Measurements from ENCODE around the gene CLEC11A. TPM values are rescaled to one million over a fixed set of nuclear protein-coding genes. Genes with fewer than 3 reads are reported as not detected.

Gene CLEC11A
- total and polyA plus RNA-seq, 2 experiments from 2014 or later = 16.6 to 26.7 TPM

DNA sequence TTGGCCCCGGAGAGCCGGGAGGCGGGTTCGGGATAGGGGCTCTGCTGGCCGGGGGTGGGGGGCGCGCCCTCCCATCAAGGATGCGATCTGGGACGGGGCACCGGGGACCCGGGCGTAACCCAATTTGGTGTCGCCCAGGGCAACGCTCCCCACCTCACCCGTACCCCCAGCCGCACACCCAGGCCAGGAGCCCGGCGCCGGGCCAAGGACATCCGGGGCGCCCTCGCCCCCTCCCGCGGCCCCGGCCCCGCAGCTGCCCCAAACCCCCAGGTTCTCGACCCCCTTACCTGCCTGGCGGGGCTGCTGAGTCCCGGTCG is 4.1 kb upstream of the CLEC11A start:
- no peak for DNase-seq (ENCODE audit: low read depth in 1 of 2, low spot score in 1 of 2)
- Histone ChIP-seq H3K27ac (no peak overlapping the region), H3K9me3 (ENCODE audit: low read depth) (no peaks in the 10 kb centered on the region), H3K4me1 (ENCODE audit: low read depth) (peaks cover 6% of the 10 kb centered on the region), H3K36me3 (no peaks in the 10 kb centered on the region), H3K27me3 (peaks cover 34% of the 10 kb centered on the region), H3K4me3 (peak overlapping the region; percentile 41)
- TF ChIP-seq, protein P1, sequence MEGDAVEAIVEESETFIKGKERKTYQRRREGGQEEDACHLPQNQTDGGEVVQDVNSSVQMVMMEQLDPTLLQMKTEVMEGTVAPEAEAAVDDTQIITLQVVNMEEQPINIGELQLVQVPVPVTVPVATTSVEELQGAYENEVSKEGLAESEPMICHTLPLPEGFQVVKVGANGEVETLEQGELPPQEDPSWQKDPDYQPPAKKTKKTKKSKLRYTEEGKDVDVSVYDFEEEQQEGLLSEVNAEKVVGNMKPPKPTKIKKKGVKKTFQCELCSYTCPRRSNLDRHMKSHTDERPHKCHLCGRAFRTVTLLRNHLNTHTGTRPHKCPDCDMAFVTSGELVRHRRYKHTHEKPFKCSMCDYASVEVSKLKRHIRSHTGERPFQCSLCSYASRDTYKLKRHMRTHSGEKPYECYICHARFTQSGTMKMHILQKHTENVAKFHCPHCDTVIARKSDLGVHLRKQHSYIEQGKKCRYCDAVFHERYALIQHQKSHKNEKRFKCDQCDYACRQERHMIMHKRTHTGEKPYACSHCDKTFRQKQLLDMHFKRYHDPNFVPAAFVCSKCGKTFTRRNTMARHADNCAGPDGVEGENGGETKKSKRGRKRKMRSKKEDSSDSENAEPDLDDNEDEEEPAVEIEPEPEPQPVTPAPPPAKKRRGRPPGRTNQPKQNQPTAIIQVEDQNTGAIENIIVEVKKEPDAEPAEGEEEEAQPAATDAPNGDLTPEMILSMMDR (IDR thresholded peaks at IDR 0.05; ENCODE audit: low read depth, low read length) = no peak

DNA sequence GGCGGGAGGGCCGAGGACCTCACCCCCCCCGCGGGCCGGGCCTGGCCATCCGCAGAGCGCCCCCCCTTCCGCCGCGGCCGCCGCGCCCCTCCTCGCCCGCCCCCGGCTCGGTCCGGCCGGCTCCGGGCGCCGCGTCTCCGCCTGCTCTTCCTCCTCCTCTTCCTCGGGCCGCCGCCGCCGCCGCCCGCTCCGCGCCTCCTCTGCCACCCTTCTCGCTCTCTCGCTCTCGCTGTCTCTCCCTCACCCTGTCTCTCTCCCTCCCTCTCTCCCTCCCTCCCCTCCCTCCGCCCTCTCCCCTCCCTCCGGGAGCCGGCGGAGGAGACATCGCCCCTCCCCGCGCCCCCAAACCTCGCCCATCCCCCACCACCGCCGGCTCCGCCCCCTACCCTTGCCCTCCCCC is 3.6 kb upstream of the CLEC11A start, which contains the start of gene SHANK1:
Gene SHANK1, minus strand, starts transcription at position 237 of the 400 bp plus-strand sequence. CDS start 2,883 bp downstream, outside the sequence.
- H3K9me3 ChIP-seq (ENCODE audit: low read depth) = no peaks in the 10 kb centered on the region
- H3K36me3 ChIP-seq = no peaks in the 10 kb centered on the region
- peaks cover 34% of the 10 kb centered on the region for H3K27me3 ChIP-seq
- TF ChIP-seq, protein P1 (IDR thresholded peaks at IDR 0.05; ENCODE audit: low read depth, low read length) = no peak
- no peak within 1 kb of the TSS for H3K27ac ChIP-seq
- H3K4me3 ChIP-seq = peak within 1 kb of the TSS; percentile 41
- peaks cover 6% of the 10 kb centered on the region for H3K4me1 ChIP-seq (ENCODE audit: low read depth)
- DNase-seq (ENCODE audit: low read depth in 1 of 2, low spot score in 1 of 2) = peak; percentile 43 to 55

DNA sequence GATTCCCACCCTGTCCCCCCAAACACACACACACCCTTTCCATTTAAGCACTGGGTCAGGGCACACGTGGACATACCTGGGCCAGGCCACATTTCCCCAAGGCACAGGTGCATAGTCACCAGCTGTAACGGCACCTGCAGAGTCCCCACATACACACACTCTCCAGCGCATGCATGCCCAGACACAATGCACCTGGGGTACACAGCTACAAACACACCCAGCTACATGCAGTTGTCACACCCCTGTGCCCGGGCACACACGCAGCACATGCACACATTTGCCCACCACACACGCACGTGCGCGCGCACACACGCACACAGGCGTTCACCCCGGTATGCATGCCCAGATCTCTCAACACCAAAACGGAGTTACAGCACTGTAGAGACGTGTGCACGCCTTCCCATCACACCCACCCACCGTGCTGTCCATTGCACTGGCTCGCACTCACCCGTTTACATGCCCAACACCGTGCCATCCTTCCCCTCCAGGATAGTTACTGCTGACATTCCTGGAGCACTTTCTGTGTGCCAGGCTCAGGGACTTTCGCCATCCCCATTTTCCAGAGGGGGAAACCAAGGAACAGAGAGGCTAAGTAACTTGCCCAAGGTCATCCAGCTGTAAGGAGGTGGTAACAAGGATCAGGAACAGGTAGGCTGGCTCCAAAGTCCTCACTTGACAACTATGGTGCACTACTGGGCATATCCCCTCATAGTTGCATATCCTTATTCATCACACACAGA is 2.8 kb upstream of the CLEC11A start:
- Histone ChIP-seq H3K27ac (no peak overlapping the region), H3K4me1 (ENCODE audit: low read depth) (peaks cover 6% of the 10 kb centered on the region)

DNA sequence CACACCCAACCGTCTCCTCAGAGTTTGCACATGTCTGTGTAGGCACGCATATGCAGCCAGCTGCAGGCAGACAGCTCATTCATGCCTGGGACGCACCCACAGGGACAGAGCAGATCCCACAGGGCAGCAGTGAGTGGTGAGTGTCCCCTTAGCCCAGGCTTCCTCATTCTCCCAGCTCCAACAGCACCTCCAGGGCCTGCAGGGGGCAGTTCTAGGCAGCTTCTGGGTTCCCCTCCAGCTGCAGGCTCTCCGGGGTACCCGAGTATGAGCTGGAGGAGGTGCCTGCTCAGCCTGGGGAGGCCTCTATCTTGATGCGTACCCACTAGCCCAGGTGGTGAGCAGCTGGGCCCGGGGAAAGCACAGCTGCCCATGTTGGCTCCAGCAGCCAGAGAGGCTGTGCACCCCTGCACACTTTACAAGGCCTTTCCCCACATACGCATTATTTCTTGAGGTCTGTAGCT is 2.2 kb upstream of the CLEC11A start:
- Histone ChIP-seq H3K36me3 (no peaks in the 10 kb centered on the region), H3K9me3 (ENCODE audit: low read depth) (no peaks in the 10 kb centered on the region), H3K27ac (no peak overlapping the region), H3K4me3 (no peak overlapping the region), H3K4me1 (ENCODE audit: low read depth) (peaks cover 6% of the 10 kb centered on the region), H3K27me3 (peaks cover 29% of the 10 kb centered on the region)
- TF ChIP-seq, protein P1 (IDR thresholded peaks at IDR 0.05; ENCODE audit: low read depth, low read length) = peak; percentile 10
- DNase-seq (ENCODE audit: low read depth in 1 of 2, low spot score in 1 of 2) = no peak

More for the DNA sequence above, 2.8 kb upstream of the CLEC11A start:
- Histone ChIP-seq H3K27me3 (peaks cover 34% of the 10 kb centered on the region), H3K4me3 (no peak overlapping the region), H3K36me3 (no peaks in the 10 kb centered on the region), H3K9me3 (ENCODE audit: low read depth) (no peaks in the 10 kb centered on the region)
- TF ChIP-seq, protein P1 (IDR thresholded peaks at IDR 0.05; ENCODE audit: low read depth, low read length) = no peak
- DNase-seq (ENCODE audit: low read depth in 1 of 2, low spot score in 1 of 2) = no peak

DNA sequence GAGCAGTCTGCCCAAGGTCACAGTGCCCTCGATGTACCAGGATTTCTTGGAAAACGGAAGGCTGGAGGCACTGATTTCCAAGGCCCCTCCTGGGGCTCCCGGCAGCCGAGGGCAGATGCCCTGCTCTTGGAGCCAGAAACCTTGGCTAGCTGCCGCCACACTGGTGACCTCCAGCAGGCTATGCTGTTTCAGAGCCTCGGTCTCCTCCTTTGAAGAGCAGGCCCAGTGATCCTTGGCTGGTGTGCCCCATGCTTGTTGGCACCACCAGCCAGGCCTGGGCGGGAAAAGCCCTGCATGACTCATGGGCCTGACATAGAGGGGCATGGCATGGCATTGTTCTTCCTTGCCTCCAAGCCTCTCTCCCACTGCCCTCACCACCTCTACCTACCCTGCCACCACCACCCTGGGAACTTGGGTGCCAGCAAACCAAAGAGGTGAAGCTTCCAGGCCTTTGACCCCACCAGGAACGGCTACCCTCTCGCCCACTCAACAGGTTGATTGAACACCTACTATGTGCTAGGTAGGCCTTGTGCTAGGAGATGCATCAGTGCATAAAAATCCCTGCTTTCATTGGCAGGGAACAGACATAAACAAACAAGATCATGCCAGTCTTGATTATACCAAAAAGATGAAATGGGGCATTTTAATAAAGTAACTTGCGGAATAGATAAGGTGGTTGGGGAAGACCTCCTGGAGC is 1.6 kb upstream of the CLEC11A start:
- H3K36me3 ChIP-seq = no peaks in the 10 kb centered on the region
- H3K27me3 ChIP-seq = peaks cover 29% of the 10 kb centered on the region
- peaks cover 6% of the 10 kb centered on the region for H3K4me1 ChIP-seq (ENCODE audit: low read depth)
- TF ChIP-seq, protein P1 (IDR thresholded peaks at IDR 0.05; ENCODE audit: low read depth, low read length) = no peak
- no peak for DNase-seq (ENCODE audit: low read depth in 1 of 2, low spot score in 1 of 2)
- no peak overlapping the region for H3K4me3 ChIP-seq
- no peaks in the 10 kb centered on the region for H3K9me3 ChIP-seq (ENCODE audit: low read depth)
- H3K27ac ChIP-seq = no peak overlapping the region
